HG02571 (cell line): ENCODE data around the gene PIAS3.
"Not testable (repeated sequence)": the region's sequence is repeated elsewhere in the genome, so short reads cannot be mapped to it uniquely, and the experiment has no call there.

ENCODE experiments used
- ATAC-seq: cut with Tn5 transposase; IDR thresholded peaks from one replicate; pipeline ENCODE4 v1.9.1; 2021; ENCODE audit warnings: mild to moderate bottlenecking, moderate library complexity; ENCODE audit not compliant: unreplicated experiment

Gene PIAS3

DNA sequence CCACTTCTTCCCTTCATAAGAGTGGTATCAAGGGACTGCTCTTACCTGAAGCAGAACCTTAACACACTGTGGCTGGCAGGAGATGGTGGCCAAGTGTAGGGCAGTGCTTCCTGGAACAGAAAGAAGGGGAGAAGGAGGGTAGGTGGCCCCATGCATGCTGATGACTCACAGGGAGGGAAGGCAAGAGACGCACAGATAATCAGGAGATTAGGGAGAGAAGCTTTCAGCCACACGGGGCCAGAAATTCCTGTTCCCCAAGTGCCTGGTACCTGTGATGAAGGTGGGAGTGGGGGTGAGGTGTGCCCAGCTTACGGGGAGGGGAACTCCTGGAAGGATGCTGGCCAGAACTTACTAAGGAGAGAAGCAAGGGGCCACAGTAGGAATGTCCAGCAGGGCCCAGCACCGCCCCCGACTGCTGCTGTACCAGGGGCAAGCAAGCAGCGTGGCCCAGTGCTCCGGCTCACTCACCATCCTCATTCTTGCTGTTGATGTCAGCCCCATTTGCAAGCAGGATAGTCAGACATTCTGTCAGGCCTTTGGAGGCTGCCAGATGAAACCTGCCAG, 19.1 kb upstream of the PIAS3 start:
- ATAC-seq, result no peak

DNA sequence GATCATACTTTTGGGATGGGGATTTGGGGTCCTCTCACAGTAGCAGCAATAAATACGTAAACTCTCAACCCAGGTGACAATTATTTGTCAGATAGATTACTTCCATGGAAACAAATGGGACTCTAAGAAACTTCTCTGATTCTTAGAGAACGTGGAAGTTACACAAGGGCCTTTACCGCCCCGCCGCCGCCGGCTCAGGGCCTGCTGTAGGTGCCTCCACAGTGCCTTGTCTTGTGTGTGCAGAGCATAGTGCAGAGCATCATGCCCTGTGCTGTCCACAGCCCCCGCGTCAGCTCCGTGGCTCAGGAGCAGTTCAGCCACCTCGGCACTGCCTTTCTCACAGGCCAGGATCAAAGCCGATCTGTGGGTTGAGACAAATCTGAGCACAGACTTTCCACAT, 15.8 kb upstream of the PIAS3 start:
- no peak for ATAC-seq

DNA sequence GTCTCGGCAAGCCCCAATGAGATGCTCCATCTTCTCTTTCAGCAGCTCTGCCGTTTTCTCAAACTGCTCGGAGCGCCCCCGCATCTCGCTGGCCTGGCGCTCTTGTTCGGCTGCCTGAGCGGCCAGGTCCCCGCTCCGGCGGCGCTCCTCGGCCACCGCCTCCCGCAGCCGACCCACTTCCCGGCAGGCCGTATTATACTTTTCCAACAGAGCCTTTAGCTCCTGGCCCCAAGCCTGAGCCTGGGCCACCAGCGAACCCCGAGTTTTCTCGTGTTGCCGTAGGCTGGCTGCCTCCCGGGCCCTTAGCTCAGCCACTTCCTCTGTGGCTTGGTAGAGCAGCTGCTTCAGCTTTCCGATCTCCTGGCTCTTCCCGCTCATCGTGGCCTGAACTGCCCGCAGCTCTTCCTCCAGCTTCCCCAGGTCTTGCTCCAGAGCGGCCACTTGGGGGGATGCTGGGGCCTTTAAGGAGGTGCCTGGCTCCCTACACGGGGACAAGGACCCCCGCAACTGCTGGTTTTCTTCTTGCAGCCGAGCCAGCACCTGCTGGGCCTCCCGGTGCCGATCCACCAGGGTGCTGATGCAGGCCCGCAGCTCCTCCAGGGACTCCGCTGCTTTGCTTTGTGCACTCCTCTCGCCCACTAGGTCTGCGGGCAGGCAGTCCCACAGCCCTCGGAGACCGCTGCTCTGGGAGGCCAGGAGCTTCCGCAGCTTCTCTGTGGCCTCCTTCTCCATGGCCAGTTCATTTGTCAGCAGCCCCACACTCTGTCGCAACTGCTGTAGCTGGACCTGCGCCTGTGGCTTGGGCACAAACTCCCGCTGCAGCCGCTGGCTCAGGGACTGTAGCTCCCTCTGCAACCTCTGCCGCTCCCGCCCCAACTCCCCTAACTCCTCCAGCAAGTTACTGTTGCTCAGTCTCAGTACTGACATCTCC, 13.4 kb upstream of the PIAS3 start:
- no peak for ATAC-seq

DNA sequence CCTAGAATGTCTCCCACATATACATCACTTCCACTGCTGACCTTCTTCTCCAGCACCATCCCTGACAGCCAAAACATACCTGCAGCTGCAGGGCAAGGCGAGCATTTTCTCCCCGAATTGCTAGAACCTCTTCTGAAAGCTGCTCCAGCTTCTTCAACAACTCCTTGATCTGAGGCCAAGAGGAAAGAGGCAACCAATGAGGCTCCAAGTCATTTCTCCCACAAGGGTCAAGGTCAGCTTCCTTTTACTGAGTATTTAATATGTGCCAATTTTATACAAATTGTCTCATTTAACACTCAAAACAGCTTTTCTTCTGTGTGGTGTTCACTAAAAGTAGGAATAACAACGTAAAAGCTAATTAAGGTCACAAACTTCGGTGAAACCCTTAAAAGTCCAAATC, 9.4 kb upstream of the PIAS3 start:
- ATAC-seq, result no peak

DNA sequence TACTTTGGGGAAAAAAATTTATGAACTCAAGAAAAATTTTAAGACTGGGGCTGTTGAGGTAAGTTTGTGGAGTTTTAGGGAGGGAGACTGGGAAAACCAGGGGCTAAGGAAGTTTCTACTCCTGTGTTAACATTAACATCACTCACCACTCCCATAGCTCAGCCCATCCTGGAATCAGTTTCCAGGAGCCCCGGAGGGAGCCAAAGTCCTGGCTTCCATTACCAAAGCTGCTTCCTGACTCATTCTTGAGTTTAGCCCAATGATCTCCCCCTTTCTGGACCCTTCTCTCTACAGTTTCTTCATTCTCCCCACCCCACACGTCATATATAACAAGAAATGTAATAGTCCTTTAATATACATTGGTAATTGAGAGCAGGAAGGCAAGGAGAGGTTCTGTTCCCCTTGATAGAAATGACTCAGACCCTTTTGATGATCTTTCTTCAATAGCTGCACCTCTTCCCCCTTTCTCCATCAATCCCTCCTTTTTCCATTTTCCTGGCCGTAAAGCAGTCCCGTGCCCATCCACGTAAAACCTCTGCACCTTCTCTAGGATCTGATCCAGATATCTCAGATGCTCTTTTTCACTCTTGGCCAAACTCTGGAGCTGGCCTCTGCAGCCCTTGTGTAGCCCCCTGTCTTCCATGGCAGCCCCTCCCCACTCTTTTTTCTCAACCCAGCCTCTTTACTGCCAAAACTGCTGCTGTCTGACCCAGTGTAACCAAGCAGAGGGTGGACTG, 4.6 kb upstream of the PIAS3 start:
- no peak for ATAC-seq

DNA sequence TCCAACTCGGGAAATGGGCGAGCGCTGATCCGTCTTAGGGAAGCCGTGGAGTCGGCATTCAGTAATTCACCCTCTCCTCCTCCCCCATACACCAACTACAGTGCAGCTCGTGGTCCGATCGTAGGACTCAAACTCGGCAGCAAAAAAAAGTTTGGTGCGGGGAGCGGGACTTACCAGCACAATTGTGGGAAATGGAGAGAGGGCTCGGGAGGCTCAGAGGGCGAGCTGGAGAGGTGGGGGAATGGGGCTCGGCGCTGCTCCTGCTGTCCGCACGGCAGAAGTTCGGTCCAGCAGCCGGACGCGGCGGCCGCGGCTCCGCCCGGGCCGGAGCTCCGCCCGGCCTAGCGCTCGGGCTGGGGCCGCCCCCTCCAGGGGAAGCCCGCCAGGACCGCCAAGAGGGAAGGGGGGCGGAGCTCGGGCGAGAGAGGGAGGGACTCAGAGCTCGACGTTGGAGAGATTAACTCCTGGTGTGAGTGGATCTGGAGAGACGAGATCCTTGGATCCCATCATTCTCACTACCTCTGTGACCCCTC, 676 bp upstream of the PIAS3 start:
- peak; percentile 74 for ATAC-seq

DNA sequence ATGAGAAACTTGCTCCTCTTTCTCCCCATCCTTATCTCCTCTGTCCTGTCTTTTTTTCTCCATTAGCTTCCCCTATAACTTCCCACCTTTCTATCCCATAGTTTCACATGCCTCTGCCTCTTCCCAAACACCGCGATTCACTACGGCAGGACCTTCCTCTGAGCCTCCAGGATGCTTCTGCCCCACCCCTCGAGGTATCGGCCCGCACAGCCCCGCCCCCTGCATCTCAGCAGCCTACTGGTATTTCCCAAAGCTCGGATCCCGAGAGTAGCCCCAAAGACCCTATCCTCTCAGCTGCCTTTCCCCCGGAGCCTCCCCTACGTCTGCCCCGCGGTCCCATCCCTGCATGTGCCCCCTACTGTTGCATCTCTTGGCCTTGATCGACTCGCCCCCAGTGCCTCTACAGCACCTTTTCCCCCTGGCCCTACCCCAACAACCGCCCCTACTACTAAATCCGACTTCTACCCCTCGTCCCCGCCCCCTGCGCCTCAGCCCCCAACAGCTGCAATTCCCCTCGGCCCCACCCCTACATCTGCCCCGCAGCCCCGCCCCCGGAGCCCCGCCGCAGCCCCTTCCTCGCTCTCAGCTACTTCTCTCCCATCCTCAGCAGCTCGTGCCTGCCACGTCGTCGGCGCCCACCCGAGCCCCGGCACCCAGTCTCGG, 512 bp downstream of the PIAS3 start:
- ATAC-seq, result peak; percentile 14

DNA sequence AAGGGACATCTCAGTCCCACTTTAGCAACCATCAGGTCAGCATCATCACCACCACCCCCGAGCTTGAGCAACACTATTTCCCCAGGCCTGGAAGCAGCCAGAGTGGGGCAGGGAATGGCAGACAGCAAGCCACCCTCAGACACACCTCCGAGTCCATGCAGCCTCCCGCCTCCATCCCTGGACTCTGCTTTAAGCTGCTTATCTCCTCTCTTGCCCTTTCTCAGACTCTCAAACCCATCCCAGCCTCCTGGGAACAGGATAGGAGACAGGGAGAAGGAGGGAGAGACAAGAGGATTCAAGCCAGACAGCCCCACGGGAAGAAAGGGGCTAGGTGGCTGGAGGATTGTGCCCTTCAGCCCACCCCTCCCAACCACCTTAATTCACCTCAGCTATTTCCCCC, 1.7 kb downstream of the PIAS3 start:
- ATAC-seq, result no peak

DNA sequence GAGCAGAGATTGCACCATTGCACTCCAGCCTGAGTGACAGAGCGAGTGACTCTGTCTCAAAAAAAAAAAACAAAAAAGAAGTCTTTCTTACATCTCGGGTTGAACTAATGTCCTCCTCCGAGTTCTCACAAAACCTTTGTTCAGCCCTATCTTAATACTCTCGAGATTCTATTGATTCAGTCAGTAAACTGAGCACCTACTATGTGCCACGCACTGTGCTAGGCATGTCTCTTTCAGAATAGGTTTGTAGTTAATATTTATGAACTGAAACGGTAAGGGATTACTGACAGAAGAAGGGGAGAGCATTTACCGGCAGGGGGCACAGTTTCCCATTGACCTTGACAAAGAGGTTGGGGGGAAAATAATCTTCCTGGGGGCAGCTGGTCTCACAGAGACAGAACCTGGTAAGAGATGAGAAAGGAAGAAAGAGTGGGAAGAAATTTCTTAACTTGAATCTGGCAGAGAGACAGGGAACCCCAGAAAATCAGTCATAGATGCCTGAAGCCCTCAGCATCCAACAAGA, 3.4 kb downstream of the PIAS3 start:
- ATAC-seq, result no peak

DNA sequence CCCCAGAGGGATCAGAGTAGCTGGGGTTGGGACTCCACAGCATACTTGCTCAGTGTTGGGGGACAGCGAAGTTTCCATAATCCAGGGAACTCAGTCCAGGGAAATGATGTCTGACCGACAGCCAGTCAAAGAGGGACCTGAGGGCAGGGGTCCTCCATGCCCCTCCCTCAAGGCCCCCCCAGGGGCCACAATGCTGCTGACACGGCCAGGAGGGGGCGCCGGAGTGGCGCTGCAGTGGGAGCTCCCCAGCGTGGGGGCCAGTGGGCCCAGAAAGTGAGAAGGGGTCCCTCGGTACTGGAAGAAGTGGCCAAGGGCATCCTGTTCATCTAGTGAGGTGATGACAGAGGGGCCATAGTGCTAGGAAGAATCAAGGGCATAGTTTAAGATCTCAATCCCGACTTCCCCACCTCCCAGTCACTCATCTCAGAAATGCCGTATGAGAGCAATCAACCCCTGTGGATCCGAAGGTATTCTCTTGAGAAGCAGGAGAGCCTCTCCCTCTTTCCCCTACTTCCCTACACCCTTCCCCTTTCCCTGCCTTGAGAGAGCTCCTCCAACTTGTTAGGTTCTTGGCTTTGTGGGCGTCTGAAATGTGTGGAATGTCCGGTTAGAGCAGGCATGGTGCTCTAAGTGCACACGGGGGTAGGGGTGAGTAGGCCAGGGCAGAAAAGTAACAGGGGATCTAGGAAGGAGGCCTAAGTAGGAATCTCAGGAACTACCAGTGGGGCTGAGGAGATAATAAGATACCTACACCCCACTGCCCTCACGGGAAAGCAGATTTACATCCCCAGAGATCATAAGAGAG, 9.3 kb downstream of the PIAS3 start:
- ATAC-seq, result no peak

DNA sequence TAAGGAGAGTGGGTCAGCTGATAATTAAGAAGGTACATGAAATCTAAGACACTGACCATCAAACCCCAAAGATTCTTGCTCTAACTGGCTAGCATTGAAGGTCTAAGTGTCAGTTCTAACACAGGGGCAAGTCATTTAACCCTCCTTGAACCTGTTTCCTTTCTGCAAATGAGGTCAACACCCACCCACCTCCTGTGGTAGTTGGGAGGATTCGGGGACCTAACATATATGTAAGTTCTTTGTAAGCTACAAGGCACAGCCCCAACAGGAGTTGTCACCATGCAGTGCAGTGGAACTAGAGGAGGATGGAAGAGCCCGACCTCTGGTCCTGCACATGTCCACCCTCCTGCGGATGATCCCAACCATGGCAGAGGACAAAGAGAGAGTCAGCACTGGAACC, 11.1 kb downstream of the PIAS3 start:
- no peak for ATAC-seq

DNA sequence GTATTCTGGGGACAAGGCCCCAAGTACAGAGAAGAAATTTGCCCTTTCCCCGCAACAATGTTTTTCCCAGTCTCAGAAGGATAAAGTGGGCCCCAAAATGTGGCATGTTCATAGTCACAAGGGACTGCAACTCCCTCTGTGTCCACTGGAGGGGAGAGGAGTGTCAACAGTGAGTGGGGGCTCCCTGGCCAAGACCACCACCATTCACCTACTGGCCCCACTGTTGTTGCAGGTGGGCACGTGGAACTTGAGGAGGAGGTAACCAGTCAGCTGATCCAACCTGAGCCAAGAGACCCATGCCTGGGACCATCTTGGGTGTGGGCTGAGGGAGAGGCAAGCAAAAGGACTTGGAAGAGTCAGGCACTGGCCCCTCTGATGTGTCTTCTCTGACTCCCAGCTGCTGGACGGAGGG, 12.7 kb downstream of the PIAS3 start:
- no peak for ATAC-seq

DNA sequence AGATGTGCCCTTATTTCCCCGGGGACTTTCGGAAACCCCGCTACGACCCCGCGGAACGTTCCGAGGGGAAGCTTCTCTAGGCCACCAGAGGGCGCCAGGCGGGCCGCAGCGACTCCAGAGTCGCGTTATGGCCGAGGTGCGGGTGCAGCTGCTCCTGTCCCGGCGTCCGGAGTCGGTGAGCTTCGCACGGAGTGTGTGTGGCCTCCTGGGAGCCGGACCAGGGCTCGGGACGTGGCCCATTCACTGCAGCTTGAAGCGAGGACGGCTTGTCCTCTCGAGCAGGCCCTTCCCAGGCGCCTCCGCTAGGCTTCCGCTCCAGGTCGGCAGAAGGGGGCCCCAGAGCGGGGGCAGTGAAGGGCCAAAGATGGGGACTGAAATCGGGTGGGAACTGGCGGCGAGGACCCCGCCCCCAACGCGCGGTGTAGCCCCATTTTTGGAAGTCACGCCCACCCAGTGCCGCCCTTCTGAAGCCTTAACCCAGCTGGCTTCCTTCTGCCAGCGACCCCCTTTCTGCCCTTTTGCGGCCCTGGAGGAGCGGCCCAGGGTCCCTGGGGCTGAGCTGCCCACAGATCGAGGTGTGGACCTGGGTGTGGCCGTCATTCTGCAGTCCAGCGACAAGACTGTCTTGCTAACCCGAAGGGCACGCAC, 13.2 kb downstream of the PIAS3 start, which contains the start of gene NUDT17:
NUDT17 (plus strand) TSS at position 117 of the 648 bp plus-strand sequence; CDS start at position 128, 11 bp downstream.
- ATAC-seq, result peak; percentile 54

DNA sequence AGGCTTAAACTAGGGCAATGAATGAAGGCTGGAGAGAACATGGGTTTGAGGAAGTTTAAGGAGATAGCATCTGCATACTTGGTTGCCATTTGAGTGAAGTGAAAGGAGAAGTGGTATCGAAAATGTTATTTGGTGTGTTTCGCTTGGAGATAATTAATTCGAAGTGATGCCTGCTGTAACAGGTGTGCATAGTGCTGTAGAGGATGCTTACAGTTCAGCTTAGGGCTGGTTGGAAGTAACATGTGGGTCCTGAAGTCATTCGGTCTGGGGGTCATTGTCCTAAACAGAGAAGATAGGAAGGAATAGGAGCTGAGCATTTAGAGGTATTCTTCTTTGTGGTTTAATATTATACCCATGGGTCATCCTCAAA, 13.8 kb downstream of the PIAS3 start:
- ATAC-seq, result peak; percentile 48

DNA sequence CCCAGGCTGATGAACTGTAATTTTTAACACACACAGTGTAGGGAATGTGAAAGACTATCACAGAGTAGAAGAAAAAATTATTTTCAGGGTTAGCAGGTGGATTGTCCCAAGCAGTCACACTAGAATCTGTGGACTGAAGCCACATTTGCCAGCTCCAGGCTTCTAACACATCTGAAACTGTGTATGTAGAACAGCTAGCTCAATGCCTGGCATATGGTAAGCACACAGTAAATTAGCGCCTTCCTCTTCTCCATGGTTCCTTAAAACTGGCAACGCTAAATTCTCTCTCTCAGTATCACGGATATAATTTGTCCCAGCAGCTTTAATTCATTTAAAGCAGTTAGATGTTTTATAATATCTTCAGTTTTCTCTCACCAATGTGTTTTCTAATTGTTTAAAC, 15.8 kb downstream of the PIAS3 start:
- no peak for ATAC-seq

DNA sequence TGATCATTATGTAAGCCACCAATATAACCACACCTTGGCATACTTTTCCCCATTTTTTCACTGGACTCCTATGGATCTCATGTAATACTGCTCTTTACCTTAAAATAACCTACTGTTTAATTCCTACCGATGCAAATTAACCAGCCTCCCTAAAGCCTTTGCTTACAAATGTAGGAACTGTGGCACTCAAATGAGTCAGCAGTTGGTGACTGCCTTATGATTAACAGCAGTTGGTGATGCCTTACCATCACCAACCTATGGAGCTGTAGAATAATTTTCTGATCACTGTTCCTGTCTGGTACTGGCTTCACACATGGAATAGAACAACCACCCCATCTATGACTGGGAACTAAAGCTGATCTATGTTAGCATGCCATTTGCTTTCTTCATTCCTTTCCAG, 21.2 kb downstream of the PIAS3 start:
- ATAC-seq, result no peak

DNA sequence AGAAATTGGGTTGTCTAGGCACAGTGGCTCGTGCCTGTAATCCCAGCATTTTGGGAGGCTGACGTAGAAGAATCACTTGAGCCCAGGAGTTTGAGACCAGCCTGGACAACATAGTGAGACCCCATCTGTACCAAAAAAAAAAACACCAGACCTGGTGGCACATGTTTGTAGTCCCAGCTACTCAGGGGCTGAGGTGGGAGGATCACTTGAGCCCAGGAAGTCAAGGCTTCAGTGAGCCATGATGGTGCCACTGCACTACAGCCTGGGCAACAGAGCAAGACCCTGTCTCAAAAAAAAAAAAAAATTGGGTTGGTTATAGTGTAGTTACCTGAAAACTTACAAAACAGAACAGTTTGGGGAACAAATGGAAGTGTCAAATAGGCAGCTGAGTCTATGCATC, 28.1 kb downstream of the PIAS3 start:
- ATAC-seq, result not testable (repeated sequence)

DNA sequence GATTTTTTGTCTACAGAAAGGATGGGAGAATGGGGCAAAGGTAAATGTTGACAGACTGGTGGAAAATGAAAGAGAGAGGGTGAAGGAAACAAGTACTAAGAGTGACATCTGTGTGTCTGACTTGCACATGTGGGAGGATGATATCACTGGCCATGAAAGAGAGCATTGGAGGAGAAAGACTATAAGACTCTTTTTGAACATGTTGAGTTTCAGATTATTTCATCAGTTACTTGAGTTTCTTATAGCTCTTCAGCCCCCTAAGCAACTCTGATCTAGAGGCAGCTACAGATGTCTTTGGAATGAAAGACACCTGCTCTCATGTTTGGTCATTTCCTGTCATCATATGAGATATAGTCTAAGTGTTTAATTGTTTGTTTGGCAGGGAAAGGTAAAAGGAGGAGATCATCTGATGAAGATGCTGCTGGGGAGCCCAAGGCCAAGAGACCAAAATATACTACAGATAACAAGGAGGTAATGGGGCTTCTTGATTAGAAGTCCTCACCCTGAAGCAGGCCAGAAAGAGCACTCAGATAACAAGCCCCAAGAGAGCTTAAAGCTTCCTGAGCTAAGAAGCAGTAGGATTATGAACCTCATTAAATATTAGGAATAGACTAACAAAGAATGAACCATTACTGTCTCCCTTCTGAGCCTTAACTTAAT, 30.4 kb downstream of the PIAS3 start:
- no peak for ATAC-seq

DNA sequence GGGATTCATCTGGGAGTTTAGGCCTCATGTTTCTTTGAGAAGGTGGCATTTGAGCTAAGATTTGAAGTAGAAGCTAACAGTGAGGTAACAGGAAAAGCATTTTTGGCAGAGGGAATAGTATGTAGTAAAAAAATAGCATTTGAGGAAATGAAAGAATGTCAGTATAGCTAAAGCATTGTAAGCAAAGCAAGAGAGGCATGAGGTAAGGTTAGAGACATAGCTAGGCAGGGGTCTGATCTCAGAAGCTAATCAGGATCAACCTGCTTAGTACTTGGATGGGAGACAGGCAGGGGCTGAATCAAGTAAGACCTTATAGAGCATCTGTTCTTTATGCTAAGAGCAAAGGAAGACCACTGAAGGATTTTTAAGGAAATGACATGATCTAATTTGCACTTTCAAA, 30.9 kb downstream of the PIAS3 start:
- no peak for ATAC-seq
